ENCODE measurements around the gene GRK5.

DNA sequence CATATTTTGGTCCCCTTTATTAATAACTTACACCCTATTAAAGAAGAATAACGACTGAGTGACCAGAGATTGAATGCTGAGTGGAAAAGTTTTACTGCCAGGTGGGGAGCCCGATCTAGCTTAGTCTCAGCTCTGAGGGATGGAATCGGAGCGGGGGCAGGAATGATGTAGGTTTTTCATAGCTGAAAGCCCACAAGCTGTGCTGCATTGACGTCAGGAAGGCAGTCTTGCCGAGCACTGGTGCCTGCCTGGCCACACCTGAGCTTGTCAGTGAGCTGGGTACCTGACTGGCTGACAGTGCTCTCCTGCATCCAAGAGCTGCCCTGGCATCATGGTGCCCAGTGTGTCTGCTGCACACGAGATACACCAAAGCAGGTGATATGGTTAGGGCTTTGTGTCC lies 34.8 kb downstream of the GRK5 start:
- TF ChIP-seq, protein P1, sequence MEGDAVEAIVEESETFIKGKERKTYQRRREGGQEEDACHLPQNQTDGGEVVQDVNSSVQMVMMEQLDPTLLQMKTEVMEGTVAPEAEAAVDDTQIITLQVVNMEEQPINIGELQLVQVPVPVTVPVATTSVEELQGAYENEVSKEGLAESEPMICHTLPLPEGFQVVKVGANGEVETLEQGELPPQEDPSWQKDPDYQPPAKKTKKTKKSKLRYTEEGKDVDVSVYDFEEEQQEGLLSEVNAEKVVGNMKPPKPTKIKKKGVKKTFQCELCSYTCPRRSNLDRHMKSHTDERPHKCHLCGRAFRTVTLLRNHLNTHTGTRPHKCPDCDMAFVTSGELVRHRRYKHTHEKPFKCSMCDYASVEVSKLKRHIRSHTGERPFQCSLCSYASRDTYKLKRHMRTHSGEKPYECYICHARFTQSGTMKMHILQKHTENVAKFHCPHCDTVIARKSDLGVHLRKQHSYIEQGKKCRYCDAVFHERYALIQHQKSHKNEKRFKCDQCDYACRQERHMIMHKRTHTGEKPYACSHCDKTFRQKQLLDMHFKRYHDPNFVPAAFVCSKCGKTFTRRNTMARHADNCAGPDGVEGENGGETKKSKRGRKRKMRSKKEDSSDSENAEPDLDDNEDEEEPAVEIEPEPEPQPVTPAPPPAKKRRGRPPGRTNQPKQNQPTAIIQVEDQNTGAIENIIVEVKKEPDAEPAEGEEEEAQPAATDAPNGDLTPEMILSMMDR (conservative IDR thresholded peaks at IDR 0.05; ENCODE audit: low read length): no peak
- no peak for TF ChIP-seq EZH2phosphoT487 (IDR thresholded peaks at IDR 0.05; ENCODE audit: borderline replicate concordance)

Data from Loucy (cell line).